GM19035 (cell line): Measurements from ENCODE around the gene BCL2L1.
"Not testable (repeated sequence)": the region's sequence is repeated elsewhere in the genome, so short reads cannot be mapped to it uniquely, and the experiment has no call there.

ENCODE experiments used
- ATAC-seq: cut with Tn5 transposase; IDR thresholded peaks from one replicate; pipeline ENCODE4 v1.9.1; 2021; ENCODE audit not compliant: unreplicated experiment

BCL2L1 gene

DNA sequence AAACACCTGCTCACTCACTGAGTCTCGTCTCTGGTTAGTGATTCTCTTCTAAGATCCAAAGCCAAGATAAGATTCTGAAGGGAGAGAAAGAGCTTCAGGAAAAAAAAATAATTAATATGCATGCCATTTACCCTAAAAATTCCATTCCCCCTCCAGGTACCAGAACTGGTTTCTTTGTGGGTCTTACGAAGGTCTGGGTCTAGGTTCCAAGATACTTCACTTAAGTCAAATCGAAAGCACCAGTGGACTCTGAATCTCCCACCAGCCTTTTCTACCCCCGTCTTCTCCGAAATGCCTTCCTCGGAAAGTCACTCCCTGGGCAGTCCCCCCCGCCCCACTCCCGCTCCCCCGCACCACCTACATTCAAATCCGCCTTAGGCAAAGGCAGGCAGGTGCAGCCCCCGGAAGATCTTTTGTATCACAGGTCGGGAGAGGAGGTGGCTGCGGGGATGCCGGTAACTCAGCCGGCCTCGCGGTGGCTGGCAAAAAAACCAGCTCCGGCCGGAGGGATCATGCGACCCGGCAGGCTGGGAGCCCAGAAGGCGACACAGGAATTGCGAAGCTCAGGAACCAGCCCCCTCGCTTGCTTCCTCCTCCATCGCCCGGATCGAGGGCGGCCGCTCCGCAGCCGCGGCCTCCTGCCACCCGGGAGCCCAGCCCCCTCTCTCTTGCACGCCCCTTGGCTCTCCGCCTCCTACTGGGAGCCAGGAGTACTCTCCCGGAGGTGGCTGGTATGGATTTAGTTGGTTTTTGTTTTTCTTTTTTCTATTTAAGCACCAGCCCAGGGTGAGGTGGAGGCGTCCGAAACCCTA lies at the start of gene BCL2L1:
Gene BCL2L1, minus strand, starts transcription at position 612 of the 812 bp plus-strand sequence. CDS start 650 bp downstream, outside the sequence.
- peak; percentile 24 for ATAC-seq

DNA sequence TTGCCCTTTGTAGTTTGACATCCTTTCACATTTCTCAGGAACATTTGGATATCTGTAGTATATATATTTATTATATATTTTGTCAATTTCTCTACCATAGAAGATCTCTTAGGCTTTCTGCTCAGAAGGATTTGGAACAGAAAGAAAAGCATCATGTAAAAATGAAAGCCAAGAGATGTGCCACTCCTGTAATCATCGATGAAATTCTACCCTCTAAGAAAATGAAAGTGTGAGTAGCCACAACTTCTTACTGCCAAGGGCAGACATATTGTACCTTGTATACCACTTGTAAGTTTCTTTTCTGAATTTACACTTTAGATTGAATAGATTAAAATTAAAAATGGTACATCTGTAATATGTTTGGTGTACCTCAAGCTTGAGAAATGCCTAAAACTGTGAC lies 47.6 kb upstream of the BCL2L1 start:
- no peak for ATAC-seq

DNA sequence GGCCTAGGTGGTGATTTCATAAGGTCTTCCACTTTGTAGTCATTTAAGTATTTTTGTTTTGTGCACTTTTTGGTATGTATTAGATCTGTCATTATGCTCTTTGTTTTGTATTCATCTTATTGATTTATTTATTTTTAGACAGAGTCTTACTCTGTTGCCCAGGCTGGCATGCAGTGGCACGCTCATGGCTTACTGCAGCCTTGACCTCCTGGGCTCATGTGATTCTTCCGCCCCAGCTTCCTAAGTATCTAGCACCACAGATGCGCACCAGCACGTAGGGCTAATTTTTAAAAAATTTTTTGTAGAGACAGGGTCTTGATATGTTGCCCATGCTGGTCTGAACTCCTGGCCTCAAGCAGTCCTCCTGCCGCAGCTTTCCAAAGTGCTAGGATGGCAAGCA lies 47.0 kb upstream of the BCL2L1 start:
- ATAC-seq: no peak

DNA sequence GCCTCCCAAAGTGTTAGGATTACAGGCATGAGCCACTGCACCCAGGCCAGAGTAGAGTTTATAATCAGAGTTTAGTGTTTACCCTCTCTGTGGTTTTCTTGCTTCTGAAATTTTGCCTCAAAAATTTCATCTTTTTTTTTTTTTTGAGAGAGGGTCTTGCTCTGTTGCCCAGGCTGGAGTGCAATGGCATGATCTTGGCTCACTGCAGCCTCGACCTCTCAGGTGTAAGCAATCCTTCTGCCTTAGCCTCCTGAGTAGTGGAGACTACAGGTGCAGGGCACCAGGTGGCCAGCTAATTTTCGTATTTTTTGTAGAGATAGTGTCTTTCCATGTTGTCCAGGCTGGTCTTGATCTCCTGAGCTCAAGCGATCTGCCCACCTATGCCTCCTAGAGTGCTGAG lies 45.1 kb upstream of the BCL2L1 start:
- ATAC-seq: no peak

DNA sequence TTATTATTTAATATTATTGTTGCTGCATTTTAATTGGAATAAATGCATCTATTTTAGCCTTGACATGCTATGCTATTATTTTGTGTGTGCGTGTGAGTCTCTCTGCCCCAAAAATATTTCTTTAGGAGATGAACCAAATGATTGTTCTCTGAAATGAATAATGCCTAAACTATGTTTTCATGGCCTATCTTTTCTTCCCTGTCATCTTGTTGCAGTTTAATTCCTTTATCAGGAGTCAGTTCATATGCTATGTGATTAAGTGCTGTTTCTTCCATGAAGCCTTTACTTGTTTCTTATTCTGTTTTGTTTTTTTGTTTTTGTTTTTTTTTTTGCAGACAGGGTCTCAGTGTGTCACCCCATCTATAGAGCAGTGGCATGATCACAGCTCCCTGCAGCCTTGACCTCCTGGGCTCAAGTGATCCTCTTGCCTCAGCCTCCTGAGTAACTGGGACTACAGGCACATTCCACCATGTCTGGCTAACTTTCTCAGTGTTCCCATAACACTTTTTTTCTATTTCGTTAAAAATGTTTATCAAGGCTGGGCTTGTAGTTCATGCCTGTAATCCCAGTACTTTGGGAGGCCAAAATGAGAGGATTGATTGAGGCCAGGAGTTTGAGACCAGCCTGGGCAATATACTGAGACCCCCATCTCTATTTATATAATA lies 42.1 kb upstream of the BCL2L1 start:
- no peak for ATAC-seq

DNA sequence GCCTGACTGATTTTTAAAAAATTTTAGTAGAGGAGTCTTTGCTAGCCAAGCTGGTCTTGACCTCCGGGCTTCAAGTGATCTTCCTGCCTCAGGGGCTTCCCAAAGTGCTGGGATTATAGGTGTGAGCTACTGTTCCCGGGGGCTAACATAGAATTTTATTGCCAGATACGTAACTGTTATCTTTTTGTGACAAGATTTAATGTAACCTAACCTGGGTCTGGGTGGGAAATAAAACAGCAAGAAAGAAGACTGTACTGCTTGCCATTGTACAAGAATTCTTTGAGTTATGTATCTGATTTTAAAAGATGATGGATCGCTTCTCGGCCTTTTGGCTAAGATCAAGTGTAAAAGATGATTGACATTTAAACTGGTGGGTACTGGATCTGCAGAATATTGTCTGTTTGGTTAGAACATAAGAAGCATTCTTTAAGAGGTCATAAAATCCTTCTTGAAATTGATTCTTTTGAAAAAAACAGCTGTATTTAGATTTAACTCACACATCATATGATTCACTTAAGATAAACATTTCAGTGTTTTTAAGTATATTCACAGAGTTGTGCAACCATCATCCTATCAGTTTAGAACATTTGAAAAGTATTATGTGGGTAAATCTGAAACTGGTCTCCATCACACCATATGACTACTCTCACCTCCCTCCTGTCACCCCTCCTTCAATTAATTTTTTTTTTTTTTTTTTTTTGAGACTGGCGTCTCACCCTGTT lies 38.0 kb upstream of the BCL2L1 start:
- no peak for ATAC-seq

DNA sequence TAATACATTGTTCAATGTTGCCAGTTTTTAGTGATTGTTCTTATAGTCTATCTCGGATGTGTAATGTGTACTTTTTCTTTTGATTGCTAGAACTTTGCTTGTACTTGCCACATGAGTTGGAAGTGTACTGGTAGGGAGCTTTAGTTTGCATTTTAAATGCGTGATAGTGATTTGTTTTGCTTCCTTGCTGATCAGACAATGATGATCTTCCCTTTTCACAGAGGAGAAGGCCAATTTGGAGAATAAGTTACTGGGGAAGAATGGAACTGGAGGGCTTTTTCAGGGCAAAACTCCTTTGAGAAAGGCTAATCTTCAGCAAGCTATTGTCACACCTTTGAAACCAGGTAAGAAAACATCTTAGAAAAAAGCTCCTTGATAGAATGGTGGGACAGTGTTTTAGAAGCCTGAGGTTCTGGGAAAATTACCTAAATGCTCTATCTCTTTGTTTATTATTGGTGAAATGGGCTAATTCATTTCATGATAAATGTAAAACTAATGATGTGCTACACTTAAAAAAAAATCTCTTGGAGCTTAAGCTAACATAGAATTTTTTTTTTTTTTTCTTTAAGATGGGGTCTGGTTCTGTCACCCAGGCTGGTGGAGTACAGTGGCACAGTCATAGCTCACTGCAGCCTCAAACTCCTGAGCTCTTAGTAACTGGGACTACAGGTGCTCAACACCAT lies 37.3 kb upstream of the BCL2L1 start:
- no peak for ATAC-seq

DNA sequence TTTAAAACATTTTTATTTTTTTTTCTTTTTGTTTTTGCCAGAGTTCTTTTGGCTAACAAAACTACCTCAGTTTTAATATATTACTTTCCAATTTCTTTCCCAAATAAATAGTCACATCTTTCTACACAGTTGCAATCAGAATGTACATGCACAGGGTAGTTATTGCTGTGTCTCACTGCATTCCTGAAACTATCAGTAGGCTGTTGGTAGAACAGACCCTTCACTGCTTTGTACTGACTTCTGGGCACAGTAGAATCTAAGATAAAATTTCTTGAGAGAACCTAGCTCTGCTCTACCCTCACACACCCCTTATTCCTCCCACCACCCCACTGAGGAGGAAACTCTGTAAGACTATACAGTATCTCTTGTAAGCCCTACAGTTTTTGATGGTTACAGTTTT lies 36.3 kb upstream of the BCL2L1 start:
- no peak for ATAC-seq

DNA sequence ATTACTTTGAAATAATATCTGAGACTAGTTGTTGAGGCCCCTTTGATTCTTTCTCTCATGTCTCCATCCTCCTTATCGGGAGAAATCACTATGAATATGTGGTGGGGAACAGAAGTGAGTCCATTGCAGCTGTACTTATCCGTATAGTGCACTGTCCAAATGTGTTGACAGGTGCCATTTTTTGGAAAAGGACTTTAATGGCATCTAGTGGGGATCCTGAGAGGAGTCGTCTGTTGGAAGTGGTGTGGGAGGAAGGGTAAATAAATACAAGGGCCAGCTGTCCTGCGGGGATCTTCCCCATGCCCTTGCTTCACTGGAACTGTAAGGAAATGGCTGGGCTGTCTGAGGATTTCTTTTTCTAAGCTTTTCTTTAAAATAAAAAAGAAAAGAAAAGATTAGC lies 35.9 kb upstream of the BCL2L1 start:
- ATAC-seq: no peak

DNA sequence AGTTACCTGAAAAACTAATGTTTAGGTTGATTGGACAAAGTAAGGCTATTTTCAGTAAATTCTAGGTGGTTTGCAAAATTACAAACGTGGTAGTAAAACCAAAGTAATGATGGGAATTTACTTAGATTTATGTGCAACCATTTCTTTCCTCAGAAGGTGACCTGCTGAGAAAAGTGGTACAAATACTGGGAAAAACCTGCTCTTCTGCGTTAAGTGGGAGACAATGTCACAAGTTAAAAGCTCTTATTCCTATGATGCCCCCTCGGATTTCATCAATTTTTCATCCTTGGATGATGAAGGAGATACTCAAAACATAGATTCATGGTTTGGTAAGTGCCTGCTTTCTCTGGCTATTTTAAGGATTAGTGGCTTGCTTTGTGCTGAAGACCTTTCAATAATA lies 34.6 kb upstream of the BCL2L1 start:
- no peak for ATAC-seq

DNA sequence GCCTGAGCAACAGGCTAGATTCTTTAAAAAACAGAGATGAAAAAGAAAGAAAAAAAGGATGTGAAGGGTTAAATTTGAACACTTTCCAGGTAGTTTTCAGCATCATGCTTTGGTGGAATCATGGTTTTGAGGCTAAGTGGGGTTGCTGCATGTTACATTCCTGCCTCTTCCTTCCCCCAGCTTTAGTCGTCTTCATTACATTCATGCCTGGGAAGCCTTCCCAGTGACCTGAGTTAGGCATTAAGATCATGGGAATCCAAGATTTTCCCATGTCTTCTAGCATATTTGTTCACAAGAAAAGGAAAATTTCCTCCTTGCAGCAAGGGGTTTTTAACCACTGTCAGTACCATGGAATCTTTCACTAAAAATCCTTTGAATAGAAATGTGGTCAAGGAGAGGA lies 28.5 kb upstream of the BCL2L1 start:
- no peak for ATAC-seq

DNA sequence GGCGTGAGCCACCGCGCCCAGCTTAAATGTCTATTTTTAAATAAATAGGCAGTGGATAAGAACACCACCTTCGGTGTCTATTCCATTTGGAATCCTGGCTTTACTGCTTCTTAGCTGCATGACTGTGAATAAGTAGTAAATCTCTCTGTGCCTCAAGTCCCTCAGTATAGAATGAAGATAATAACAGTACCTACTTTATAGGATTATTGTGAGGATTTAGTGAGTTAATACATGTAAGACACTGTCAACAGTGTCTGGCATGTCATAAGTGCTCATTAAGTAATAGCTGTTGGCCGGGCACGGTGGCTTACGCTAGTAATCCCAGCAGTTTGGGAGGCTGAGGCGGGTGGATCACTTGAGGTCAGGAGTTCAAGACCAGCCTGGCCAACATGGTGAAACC lies 26.6 kb upstream of the BCL2L1 start:
- no peak for ATAC-seq

DNA sequence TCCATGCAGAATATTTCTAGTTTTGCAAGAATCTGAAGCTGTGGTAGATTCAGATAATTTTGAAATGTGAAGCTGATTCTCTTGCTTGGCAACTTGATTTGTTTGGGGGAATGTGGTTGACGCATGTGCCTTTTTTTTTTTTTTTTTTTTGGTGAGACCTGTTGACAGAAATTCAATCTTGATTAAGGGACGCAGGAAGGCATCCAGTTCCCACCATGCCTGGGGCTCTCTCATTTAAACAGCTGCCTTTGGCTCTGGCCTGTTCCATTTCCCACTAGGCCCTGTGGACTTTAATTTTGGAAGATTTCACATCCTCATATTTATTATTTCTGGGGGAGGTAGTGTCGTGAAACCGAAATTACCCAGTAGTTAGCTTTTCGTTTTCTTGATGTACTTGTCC lies 25.0 kb upstream of the BCL2L1 start:
- ATAC-seq: no peak

DNA sequence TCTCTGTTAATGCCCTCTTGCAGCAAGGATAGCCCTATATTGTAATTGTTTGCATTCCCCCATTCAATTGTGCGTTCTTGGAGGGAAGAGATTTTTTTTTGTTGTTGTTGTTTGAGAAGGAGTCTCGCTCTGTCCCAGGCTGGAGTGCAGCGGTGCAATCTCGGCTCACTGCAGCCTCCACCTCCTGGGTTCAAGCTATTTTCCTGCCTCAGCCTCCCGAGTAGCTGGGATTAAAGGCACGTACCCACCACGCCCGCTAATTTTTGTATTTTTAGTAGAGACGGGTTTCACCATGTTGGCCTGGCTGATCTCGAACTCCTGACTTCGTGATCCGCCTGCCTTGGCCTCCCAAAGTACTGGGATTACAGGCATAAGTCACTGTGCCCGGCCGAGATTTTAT lies 24.4 kb upstream of the BCL2L1 start:
- ATAC-seq: not testable (repeated sequence)

DNA sequence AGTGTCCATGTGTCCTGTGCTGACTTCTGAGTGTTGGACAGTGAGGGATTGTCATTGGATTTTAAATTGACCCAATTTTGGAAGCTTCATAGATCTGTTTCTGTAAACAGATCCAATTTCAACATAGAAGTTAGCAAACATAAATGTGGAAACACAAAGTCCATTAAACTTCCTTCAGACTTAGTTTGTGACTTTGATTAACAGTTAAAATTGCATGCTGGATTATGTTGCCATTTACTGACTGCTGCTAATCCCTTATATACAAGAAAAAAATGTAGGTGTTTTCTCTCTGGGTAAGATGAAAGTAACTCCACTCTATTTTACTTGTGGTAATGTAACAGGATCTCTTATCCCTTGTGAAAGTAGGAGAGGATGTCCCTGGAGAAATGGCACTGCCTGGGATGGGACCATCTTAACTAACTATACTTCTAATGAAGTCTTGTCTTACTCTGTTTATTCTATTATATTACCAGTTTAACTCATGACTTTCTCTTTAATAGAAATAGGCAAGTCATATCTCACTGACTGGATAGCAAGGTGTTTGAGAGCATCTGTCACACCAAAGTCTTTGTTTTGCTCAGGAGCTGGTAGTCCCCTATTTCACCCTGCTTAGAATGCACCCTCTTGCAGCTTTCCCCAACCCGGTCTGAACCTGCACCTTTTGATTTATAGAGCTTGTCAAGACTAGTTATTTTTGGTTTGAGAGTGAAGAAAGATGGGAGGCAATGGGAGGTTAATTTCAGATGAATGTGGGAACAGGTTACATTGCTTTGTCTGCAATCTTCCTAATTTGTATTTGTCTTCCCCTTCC lies 23.6 kb upstream of the BCL2L1 start:
- no peak for ATAC-seq

DNA sequence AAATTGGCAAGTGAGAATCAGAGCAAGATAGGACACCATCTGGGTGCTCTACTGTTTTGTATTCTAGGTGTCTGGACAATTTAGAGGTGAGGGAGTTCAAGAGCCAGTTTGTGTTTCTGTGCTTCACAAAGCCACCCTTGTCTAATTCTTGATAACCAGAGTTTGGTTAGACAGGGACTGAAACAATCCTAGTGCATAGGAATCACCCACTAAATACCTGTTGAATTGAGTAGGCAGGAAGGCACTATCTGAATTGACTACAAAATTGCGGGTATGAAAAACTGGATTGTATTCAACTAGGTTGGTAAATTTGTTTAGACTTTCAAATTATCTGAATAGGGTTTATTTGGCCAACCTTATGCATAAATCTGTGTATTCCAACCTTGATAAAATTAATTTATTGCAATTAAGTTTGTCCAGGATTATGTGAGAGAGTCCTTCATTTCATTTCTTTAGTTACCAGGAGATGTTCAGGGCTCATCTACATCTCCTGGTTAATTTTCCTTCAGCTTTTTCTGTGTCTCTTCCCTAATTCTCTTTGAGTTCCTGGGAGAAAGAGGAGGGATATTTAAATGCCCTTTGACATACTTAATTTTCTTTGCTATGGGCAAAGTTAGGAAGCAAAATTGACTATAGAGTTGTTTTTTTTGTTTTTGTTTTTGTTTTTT lies 18.1 kb upstream of the BCL2L1 start:
- ATAC-seq: no peak

DNA sequence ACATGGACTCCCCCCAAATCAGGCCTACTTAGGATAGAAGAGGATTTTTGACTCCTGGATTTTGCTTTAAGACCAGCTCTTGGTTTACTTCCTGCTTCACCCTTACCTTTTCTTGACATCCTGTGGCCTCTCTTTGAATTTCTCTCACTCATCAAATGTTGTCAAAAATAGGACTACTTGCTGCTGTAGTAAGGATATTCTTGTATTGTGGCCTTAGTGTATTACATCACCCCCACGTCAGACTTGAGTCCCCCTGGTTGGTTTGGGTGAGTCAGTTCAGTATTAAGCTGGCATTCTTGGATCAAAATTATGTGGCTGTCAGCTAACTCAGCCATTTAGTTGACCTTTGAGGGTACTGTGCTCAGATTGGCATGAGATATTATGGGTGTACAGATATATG lies 17.5 kb upstream of the BCL2L1 start:
- no peak for ATAC-seq

DNA sequence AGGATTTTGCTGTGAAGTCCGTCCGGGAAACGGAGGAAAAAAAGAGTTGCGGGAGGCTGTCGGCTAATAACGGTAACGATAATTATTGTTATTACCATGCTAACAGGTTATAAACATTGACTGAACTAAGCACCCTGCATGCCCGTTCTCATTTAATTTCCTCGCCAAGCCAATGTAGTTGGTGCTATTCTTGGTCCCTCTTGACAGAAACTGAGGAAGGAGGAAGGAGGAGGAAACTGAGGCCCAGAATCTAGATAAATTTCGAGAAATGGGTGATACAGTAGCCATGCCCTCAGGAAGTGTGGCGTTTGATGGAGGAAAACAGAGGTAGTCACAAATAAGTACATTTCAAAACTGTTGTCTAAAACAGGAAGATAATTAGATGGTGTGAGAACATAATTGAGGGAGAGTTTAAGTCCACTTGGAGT lies 16.9 kb upstream of the BCL2L1 start:
- peak; percentile 10 for ATAC-seq

DNA sequence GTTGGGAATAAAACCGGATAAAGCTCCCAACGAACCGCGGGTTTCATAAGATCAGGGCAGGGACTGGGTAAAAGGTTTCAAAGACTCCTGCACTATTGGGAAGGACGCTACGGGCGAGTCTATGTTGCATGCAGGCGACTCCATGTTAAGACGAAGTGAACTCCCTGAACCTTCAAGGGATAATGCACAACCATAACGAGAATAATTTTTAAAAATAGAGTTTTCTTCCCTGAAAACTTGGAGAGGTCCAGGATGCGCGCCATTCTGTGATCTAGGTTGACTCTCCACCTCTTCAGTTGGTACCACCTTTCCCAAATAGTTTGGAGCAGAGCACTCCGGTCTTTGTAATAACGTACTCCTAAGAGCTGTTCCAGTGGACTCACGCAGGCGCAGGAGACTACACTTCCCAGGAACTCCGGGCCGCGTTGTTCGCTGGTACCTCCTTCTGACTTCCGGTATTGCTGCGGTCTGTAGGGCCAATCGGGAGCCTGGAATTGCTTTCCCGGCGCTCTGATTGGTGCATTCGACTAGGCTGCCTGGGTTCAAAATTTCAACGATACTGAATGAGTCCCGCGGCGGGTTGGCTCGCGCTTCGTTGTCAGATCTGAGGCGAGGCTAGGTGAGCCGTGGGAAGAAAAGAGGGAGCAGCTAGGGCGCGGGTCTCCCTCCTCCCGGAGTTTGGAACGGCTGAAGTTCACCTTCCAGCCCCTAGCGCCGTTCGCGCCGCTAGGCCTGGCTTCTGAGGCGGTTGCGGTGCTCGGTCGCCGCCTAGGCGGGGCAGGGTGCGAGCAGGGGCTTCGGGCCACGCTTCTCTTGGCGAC lies 16.3 kb upstream of the BCL2L1 start, which contains the start of gene TPX2:
Gene TPX2, plus strand, starts transcription at position 562 of the 821 bp plus-strand sequence. CDS start 18,187 bp downstream, outside the sequence.
- ATAC-seq: peak; percentile 91
